ENCODE measurements around the gene CORO2A. TPM values are rescaled to one million over a fixed set of nuclear protein-coding genes. Genes with fewer than 3 reads are reported as not detected.

CORO2A gene
- total and polyA plus RNA-seq, 2 of the 13 experiments (the other 11 are each of a cell fraction or from before 2014, with no cell fraction given): 14.4 to 15.3 TPM

GRCh38 chr9:98117984-98118639 lies 74.3 kb downstream of the CORO2A start (continued):
- TF ChIP-seq ARID5B (CRISPR knock-in tag; IDR thresholded peaks at IDR 0.05) (peak; percentile 54), KLF15 (CRISPR knock-in tag; IDR thresholded peaks at IDR 0.05; ENCODE audit: borderline replicate concordance) (0 out of 2 replicates have a peak, but pooled peaks have one; percentile 3), KAT8 (CRISPR knock-in tag; IDR thresholded peaks at IDR 0.05) (peak; percentile 51; the same call in 1 of the 2 replicates), FOXA1 (IDR thresholded peaks at IDR 0.05) (no peak), FOXA1 (CRISPR knock-in tag; IDR thresholded peaks at IDR 0.05) (peak; percentile 36; the same call in 1 of the 2 replicates), IRF1 (CRISPR knock-in tag; IDR thresholded peaks at IDR 0.05; ENCODE audit: low read depth) (no peak), ZBTB49 (CRISPR knock-in tag; IDR thresholded peaks at IDR 0.05; ENCODE audit: borderline replicate concordance) (no peak), PRDM4 (CRISPR knock-in tag; IDR thresholded peaks at IDR 0.05; ENCODE audit: borderline replicate concordance) (no peak), ZNF24 (IDR thresholded peaks at IDR 0.05) (no peak), ZNF383 (CRISPR knock-in tag; IDR thresholded peaks at IDR 0.05; ENCODE audit: borderline replicate concordance) (0 out of 2 replicates have a peak, but pooled peaks have one; percentile 35), ZBTB34 (CRISPR knock-in tag; IDR thresholded peaks at IDR 0.05) (no peak), ZNF572 (CRISPR knock-in tag; IDR thresholded peaks at IDR 0.05) (no peak), ZMYM4 (CRISPR knock-in tag; IDR thresholded peaks at IDR 0.05) (no peak; the same call in 1 of the 2 replicates), ZNF260 (CRISPR knock-in tag; IDR thresholded peaks at IDR 0.05; ENCODE audit: borderline replicate concordance, low read depth) (no peak), ZNF562 (CRISPR knock-in tag; IDR thresholded peaks at IDR 0.05; ENCODE audit: borderline replicate concordance) (no peak), CREB3 (CRISPR knock-in tag; IDR thresholded peaks at IDR 0.05) (no peak), ZFAT (CRISPR knock-in tag; conservative IDR thresholded peaks at IDR 0.05) (no peak)

Measured in HepG2 (cell line).